ENCODE results near the gene ADGRG7.

The ADGRG7 gene

DNA sequence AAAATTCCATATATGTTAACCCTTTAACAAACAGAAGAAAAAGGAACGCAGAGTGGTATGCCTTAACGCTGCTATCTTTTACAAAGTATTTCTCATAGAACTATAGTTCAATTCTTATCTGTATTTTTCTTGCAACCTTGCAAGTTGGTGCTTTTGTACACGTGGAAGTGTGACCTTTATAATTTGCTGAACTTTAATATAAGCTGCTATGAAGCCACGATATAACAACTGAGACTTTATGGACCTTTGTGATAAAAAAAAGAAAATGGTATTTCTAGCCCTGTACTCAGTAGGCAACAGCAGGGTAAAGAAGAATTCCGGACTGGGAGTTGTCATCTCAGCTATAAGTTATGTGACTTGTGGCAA, 93.6 kb downstream of the ADGRG7 start:
- no peak for DNase-seq

- DNase-seq = no peak
These were observed 94.5 kb downstream of the ADGRG7 start for GRCh38 chr3:100703865-100704264.

- DNase-seq = no peak
These were observed 97.0 kb downstream of the ADGRG7 start for GRCh38 chr3:100706365-100706764.

DNA sequence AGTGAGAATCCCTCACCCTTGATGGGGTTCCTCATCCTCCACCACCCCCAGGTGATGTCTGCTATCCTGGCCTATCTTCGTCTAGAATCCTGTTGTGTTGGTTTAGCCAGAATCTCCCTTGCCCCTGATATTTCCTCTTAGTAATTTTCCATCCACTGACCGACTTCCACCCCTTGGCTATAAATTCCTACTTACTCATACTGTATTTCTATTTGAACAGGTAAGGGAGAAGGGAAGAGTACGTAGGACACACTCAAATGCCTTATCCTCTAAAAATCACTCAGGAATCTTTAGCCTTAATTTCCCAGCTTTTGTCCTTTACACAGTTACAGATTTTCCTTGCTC, 99.2 kb downstream of the ADGRG7 start:
- DNase-seq = no peak

- peak; percentile 98 for DNase-seq
These were observed 99.8 kb downstream of the ADGRG7 start, which contains the start of gene TFG for GRCh38 chr3:100708989-100709841. Gene TFG, plus strand, starts transcription at chr3:100709494. Its CDS starts 4,192 bp downstream, at chr3:100713686.

DNA sequence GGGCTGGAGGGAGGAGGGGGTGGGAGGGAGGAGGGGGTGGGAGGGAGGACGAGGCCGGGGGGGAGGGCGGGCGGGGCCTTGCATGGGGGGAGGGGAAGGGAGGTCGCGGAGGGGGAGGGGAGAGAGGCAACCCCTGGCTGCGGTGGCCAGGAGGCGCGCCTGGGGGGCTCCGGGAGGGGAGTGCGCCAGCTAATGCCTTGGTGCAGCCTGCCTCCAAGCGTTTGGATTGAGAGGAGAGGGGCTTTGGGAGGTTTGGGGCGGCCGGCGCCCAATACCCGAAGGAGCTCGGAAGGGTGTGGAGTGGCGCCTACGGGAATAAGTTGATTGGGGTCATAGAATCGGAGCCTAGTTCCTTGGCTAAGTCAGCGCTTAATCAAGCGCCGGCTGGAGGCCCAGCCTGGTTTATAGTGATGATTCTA, 100.5 kb downstream of the ADGRG7 start:
- DNase-seq = peak; percentile 38

- DNase-seq = peak; percentile 72
These were observed 101.0 kb downstream of the ADGRG7 start for GRCh38 chr3:100710261-100710968.

GRCh38 chr3:100715176-100715575, 105.8 kb downstream of the ADGRG7 start:
- no peak for DNase-seq

- no peak for DNase-seq
These were observed 107.7 kb downstream of the ADGRG7 start for GRCh38 chr3:100717063-100717462.

- DNase-seq = no peak
These were observed 108.5 kb downstream of the ADGRG7 start for GRCh38 chr3:100717637-100718487.

DNA sequence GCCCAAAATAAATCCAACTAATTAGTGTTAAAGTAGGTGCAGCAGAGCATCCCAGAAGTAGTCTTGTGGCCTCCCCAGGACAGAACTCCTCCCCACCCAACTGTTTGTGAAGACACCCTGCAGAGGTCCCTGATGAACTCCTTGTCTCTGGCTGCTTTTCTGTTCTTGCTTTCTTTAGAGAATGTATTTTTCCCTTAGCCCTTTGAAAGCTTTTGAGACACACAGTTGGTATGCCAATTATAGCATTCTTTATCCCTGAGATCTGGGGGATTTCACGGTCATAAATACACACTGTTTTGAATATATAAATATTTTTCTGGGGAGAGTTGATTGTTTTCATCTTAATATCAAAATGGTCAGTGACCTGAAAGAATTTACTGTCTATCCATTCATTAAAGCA, 109.7 kb downstream of the ADGRG7 start:
- no peak for DNase-seq

GRCh38 chr3:100720426-100720825, 111.0 kb downstream of the ADGRG7 start:
- no peak for DNase-seq

- DNase-seq = no peak
These were observed 116.6 kb downstream of the ADGRG7 start for GRCh38 chr3:100725935-100726513.

DNA sequence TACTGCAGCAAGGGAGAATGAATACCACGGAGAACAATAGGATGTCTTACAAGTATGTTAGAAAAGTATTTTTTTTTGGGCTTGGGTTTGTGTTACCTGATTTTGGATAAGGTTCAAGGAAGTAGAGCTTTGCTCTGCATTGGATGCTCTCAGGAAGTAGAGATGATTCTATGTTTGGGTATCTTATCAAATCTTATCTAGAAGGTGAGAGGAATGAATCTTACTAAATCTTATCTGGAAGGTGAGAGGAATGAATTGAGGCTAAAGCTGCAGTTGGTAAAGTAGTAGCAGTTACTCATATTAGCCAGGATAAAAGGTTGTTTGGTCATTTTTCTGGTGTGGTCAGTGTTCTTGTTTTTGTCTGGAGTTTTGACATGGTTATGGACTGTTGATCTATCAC, 117.3 kb downstream of the ADGRG7 start:
- no peak for DNase-seq

DNA sequence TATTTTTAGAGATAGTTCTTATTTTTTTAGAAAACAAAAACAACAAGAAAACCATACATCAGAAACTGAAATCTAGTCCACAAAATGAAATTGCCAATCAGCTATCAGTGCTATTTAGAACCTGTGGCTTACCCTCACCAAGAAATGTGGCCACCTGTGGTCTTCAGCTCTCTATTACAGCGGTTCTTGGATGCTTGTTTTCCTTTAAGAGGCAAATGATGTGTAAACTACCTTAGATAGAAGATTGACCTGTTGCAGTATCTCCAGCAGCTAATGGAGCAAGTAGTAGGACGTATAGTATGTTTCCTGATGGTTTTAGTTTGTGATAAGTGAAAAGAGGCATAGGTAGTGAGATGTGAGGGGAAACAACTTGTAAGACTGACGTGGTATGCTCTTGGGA, 121.1 kb downstream of the ADGRG7 start:
- DNase-seq = no peak

DNA sequence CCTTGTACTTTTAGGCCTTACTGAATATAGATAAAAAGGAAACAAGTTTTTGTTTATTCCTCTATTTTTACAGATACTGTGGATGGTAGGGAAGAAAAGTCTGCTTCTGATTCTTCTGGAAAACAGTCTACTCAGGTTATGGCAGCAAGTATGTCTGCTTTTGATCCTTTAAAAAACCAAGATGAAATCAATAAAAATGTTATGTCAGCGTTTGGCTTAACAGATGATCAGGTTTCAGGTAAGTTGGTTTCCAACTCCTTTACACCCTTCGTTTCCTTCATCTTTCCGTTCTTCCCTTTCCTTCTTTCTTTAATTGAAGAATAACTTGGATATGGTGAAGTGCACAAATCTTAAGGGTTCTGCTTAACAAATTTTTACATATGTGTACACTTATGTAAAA, 123.0 kb downstream of the ADGRG7 start:
- DNase-seq = no peak

DNA sequence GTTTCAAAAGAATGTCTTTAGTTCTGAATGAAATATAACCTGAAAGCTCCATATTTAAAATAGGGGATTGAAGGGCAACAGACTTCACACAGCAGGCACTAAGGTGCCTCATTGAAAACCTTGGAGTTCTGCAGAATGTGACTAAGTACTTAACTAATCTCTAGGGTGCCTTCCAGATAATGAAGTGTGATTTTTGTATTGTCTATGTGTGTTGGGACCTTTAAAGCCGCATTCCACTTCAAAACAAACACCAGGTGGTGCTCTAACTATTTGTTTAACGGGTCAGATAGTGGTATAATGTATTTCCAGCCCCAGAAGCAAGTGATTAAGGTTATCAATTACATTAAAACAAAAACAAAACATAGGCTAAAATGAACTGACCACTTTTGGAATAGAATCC, 127.9 kb downstream of the ADGRG7 start:
- DNase-seq = no peak

DNA sequence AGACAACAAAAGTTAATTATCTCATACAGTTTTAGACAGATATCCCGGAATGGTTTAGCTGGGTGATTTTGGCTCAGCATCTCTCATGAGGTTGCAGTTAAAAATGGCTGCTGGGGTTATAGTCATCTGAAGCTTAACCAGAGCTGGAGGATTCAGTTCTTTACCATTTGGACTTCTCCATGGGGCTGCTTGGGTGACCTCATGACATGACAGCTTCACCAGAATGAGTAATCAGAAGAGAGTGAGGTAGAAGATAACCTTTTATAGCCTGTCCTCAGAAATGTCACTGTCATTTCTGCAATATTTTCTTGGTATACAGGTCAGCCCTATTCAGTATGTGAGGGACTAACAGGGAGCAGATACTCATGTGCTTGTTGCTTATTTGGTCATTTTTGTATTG, 130.8 kb downstream of the ADGRG7 start:
- no peak for DNase-seq

- DNase-seq = no peak
These were observed 134.1 kb downstream of the ADGRG7 start for GRCh38 chr3:100743535-100743934.

- DNase-seq = no peak
These were observed 135.3 kb downstream of the ADGRG7 start for GRCh38 chr3:100744671-100745070.

All from stimulated activated CD4-positive, alpha-beta T cell treated with anti-CD3 and anti-CD28 coated beads, Interleukin-4, amount 100 ng/mL, for 1 hour (primary cell).